IMR-90 (cell line): Measurements from ENCODE around the gene CCDC97. TPM values are rescaled to one million over a fixed set of nuclear protein-coding genes. Genes with fewer than 3 reads are reported as not detected.
A peak's percentile ranks its signal among the peaks of the same experiment; 100 is the strongest.

Experiments
- ATAC-seq: fragments of 200-7000 bp; cut with Tn5 transposase; 2 replicates; pipeline ENCODE4 v1.9.1; 2020; ENCODE audit warnings: low read depth, mild to moderate bottlenecking, moderate library complexity
- BruUV-seq: library from RNA; stranded (reverse); fragments of 400-500 nt; replicated peaks from 2 replicates; lab custom pipeline; 2021; lab: Mats Ljungman, UMichigan
- CTCF ChIA-PET: fragments of 300-600 bp; formaldehyde crosslinking; extraction: SDS; loops from one replicate; lab custom pipeline; 2021; ENCODE audit warnings: antibody characterized with exemption; lab: Yijun Ruan, JAX
- POLR2A ChIA-PET: fragments of 300-600 bp; sonication (Branson Sonifier 250); formaldehyde crosslinking; loops from one replicate; lab custom pipeline; 2022; ENCODE audit warnings: antibody characterized with exemption; ENCODE audit not compliant: unreplicated experiment; lab: Charles Lee
- DNase-seq: peaks from one replicate; pipeline ENCODE4 v3.0.0; 2013
- H2AFZ ChIP-seq: replicated peaks from 2 replicates; pipeline ENCODE3; 2013; ENCODE audit warnings: low read length, mild to moderate bottlenecking; ENCODE audit not compliant: poor library complexity
- H2AK5ac ChIP-seq: 2 replicates; pipeline ENCODE4 v1.6.1; 2013; ENCODE audit warnings: low read depth, low read length, inconsistent platforms
- H2AK9ac ChIP-seq: replicated peaks from 2 replicates; pipeline ENCODE3; 2013; ENCODE audit warnings: mild to moderate bottlenecking, low read depth, low read length, moderate library complexity; ENCODE audit not compliant: poor library complexity
- H2BK120ac ChIP-seq: 2 replicates; pipeline ENCODE4 v1.6.1; 2013; ENCODE audit warnings: low read depth, low read length, inconsistent platforms
- H2BK15ac ChIP-seq: 3 replicates; pipeline ENCODE4 v1.6.1; 2013; ENCODE audit warnings: low read depth, low read length, inconsistent platforms
- H2BK20ac ChIP-seq: 2 replicates; pipeline ENCODE4 v1.6.1; 2013; ENCODE audit warnings: low read depth, mild to moderate bottlenecking, inconsistent platforms, low read length, moderate library complexity
- H2BK5ac ChIP-seq: 2 replicates; pipeline ENCODE4 v1.6.1; 2013; ENCODE audit warnings: mild to moderate bottlenecking, low read depth, low read length, inconsistent platforms; ENCODE audit not compliant: poor library complexity, severe bottlenecking
- H3K14ac ChIP-seq: replicated peaks from 2 replicates; pipeline ENCODE4 v1.6.1; 2013; ENCODE audit warnings: low read depth, low read length, inconsistent platforms
- H3K18ac ChIP-seq: 2 replicates; pipeline ENCODE4 v1.6.1; 2013; ENCODE audit warnings: low read depth, low read length, control low read depth
- H3K23ac ChIP-seq: 2 replicates; pipeline ENCODE4 v1.6.1; 2013; ENCODE audit warnings: low read depth, low read length, inconsistent platforms
- H3K27ac ChIP-seq: 2 replicates; pipeline ENCODE4 v1.5.1; 2013; ENCODE audit warnings: mild to moderate bottlenecking, control low read depth, low read length; ENCODE audit not compliant: insufficient read depth
- H3K27me3 ChIP-seq: 2 replicates; pipeline ENCODE4 v1.6.1; 2013; ENCODE audit warnings: low read length; ENCODE audit not compliant: control insufficient read depth, insufficient read depth
- H3K36me3 ChIP-seq: 2 replicates; pipeline ENCODE4 v1.6.1; 2013; ENCODE audit warnings: low read length, mixed read lengths; ENCODE audit not compliant: control insufficient read depth, insufficient read depth
- H3K4ac ChIP-seq: 2 replicates; pipeline ENCODE4 v1.6.1; 2013; ENCODE audit warnings: low read depth, low read length, inconsistent platforms
- H3K4me1 ChIP-seq: 2 replicates; pipeline ENCODE4 v1.6.1; 2013; ENCODE audit warnings: low read length, mixed read lengths; ENCODE audit not compliant: control insufficient read depth, insufficient read depth
- H3K4me2 ChIP-seq: 2 replicates; pipeline ENCODE4 v1.6.1; 2013; ENCODE audit warnings: low read depth, mild to moderate bottlenecking, control low read depth, low read length, moderate library complexity
- H3K4me3 ChIP-seq: 2 replicates; pipeline ENCODE4 v1.5.1; 2013; ENCODE audit warnings: low read depth, mild to moderate bottlenecking, control low read depth, low read length, moderate library complexity; ENCODE audit not compliant: insufficient read depth
- H3K56ac ChIP-seq: 2 replicates; pipeline ENCODE4 v1.6.1; 2013; ENCODE audit warnings: low read length, inconsistent platforms; ENCODE audit not compliant: insufficient read depth; ENCODE audit errors: extremely low read depth
- H3K79me1 ChIP-seq, 2 experiments: 2 replicates each; pipeline ENCODE4 v1.6.1; 2013; ENCODE audit warnings: low read length in 2 of 2, inconsistent platforms in 1 of 2, low read depth in 1 of 2
- H3K9ac ChIP-seq: 2 replicates; pipeline ENCODE4 v1.6.1; 2013; ENCODE audit warnings: low read depth, low read length, control low read depth
- H3K9me1 ChIP-seq: 2 replicates; pipeline ENCODE4 v1.6.1; 2013; ENCODE audit warnings: low read length, inconsistent platforms; ENCODE audit not compliant: insufficient read depth
- H3K9me3 ChIP-seq: 2 replicates; pipeline ENCODE4 v1.6.1; 2013; ENCODE audit warnings: low read length; ENCODE audit not compliant: control insufficient read depth, insufficient read depth
- H4K20me1 ChIP-seq: 2 replicates; pipeline ENCODE4 v1.6.1; 2013; ENCODE audit warnings: low read length, inconsistent platforms; ENCODE audit not compliant: insufficient read depth
- H4K5ac ChIP-seq: 2 replicates; pipeline ENCODE4 v1.6.1; 2013; ENCODE audit warnings: mild to moderate bottlenecking, low read depth, low read length, control low read depth
- H4K8ac ChIP-seq, 2 experiments: 2 replicates each; pipeline ENCODE4 v1.6.1; 2013; ENCODE audit warnings: low read depth in 2 of 2, low read length in 2 of 2, control low read depth in 1 of 2, inconsistent platforms in 1 of 2
- H4K91ac ChIP-seq: 2 replicates; pipeline ENCODE4 v1.6.1; 2013; ENCODE audit warnings: low read depth, low read length, inconsistent platforms; ENCODE audit not compliant: insufficient read depth
- BHLHE40 ChIP-seq: fragments of 150-350 bp; IDR thresholded peaks from 2 replicates; pipeline ENCODE4 v1.6.1; 2016; ENCODE audit warnings: mild to moderate bottlenecking, low read depth, low read length
- CEBPB ChIP-seq: IDR thresholded peaks from 2 replicates; pipeline ENCODE4 v1.6.1; 2012; ENCODE audit warnings: low read depth, low read length, improper control_type of control experiment
- CHD1 ChIP-seq: IDR thresholded peaks from 2 replicates; pipeline ENCODE4 v1.6.1; 2012; ENCODE audit warnings: low read depth, low read length, improper control_type of control experiment
- CTCF ChIP-seq: conservative IDR thresholded peaks from 2 replicates; pipeline ENCODE4 v1.5.1; 2012; ENCODE audit warnings: mild to moderate bottlenecking, low read depth, low read length, improper control_type of control experiment
- FOS ChIP-seq: fragments of 150-350 bp; IDR thresholded peaks from 2 replicates; pipeline ENCODE4 v1.6.1; 2016; ENCODE audit warnings: low read depth, low read length
- MAFK ChIP-seq: IDR thresholded peaks from 2 replicates; pipeline ENCODE4 v1.6.1; 2012; ENCODE audit warnings: low read depth, low read length, improper control_type of control experiment
- MAZ ChIP-seq: IDR thresholded peaks from 2 replicates; pipeline ENCODE4 v1.6.1; 2012; ENCODE audit warnings: low read depth, mild to moderate bottlenecking, low read length, improper control_type of control experiment, moderate library complexity, borderline replicate concordance
- MXI1 ChIP-seq: IDR thresholded peaks from 2 replicates; pipeline ENCODE4 v1.6.1; 2012; ENCODE audit warnings: low read depth, mild to moderate bottlenecking, low read length, moderate library complexity, borderline replicate concordance
- NFE2L2 ChIP-seq: fragments of 150-350 bp; IDR thresholded peaks from 2 replicates; pipeline ENCODE4 v1.6.1; 2016; ENCODE audit warnings: low read depth, mild to moderate bottlenecking, low read length
- POLR2A ChIP-seq: IDR thresholded peaks from 2 replicates; pipeline ENCODE4 v1.6.1; 2012; ENCODE audit warnings: mild to moderate bottlenecking, low read depth, low read length
- RAD21 ChIP-seq: IDR thresholded peaks from 2 replicates; pipeline ENCODE4 v1.6.1; 2012; ENCODE audit warnings: low read length, improper control_type of control experiment
- RCOR1 ChIP-seq: IDR thresholded peaks from 2 replicates; pipeline ENCODE4 v1.6.1; 2012; ENCODE audit warnings: mild to moderate bottlenecking, low read length, improper control_type of control experiment; ENCODE audit not compliant: insufficient replicate concordance
- RFX5 ChIP-seq: IDR thresholded peaks from 2 replicates; pipeline ENCODE4 v1.8.0; 2012; ENCODE audit warnings: low read depth, mild to moderate bottlenecking, low read length, moderate library complexity
- SMC3 ChIP-seq: fragments of 150-350 bp; IDR thresholded peaks from 2 replicates; pipeline ENCODE4 v1.6.1; 2016; ENCODE audit warnings: low read depth, mild to moderate bottlenecking, antibody characterized with exemption, low read length, moderate library complexity
- USF2 ChIP-seq: fragments of 150-350 bp; IDR thresholded peaks from 2 replicates; pipeline ENCODE4 v1.6.1; 2017; ENCODE audit warnings: mild to moderate bottlenecking, antibody characterized with exemption, low read length, low read depth
- WGBS, 2 experiments: methylation state at CpG; one replicate each; pipeline versions ENCODE4 v1.1.5 to v1.1.7; 2013; ENCODE audit warnings: missing lambda C conversion rate in 2 of 2; ENCODE audit not compliant: insufficient read length in 1 of 2; ENCODE audit errors: extremely low coverage in 2 of 2; 5-methylcytosine and 5-hydroxymethylcytosine counted together
- dilution Hi-C: fragments of 300-500 bp; cut with HindIII; formaldehyde crosslinking; loops from one replicate; pipeline ENCODE4 v1.14.3; 2018; ENCODE audit warnings: low sequenced_read_pairs; ENCODE audit not compliant: unreplicated experiment
- in situ Hi-C: fragments of 300-500 bp; cut with MboI; formaldehyde crosslinking; loops from 3 replicates; pipeline ENCODE4 v1.14.3; 2019; ENCODE audit warnings: low sequenced_read_pairs, inconsistent platforms, mixed read lengths
- intact Hi-C: fragments of 100-400 bp; cut with micrococcal nuclease; formaldehyde crosslinking; loops from 2 replicates; pipeline ENCODE4 v1.10.0; 2022
- polyA plus RNA-seq, 3 experiments: library from polyadenylated mRNA; depleted of rRNA; stranded (reverse); fragments of >200 nt; gene quantifications; 2 replicates each; pipeline ENCODE4 v1.2.3, GENCODE V29; 2012; ENCODE audit warnings: low replicate concordance in 1 of 3
- total RNA-seq: library from RNA; depleted of rRNA; stranded (reverse); fragments of >200 nt; gene quantifications from 2 replicates; pipeline ENCODE4 v1.2.3, GENCODE V29; 2012

CCDC97 gene
- total and polyA plus RNA-seq, 2 of the 4 experiments (the other 2 are of a cell fraction), result 4.1 to 11.0 TPM

- WGBS, 2 experiments, result no CpG with 5 or more reads among the region's 4 CpGs
- Histone ChIP-seq H3K9ac (peak overlapping the region; percentile 36; the same call in 1 of the 2 replicates), H4K5ac (0 out of 2 replicates have a peak overlapping the region, but pooled peaks have one; percentile 31), H2BK120ac (no peak overlapping the region), H3K9me3 (no peaks in the 10 kb centered on the region), H3K4me3 (no peak overlapping the region), H4K91ac (no peak overlapping the region), H2AFZ (no peak overlapping the region), H4K20me1 (peaks cover 19% of the 10 kb centered on the region; the same call in 1 of the 2 replicates), H3K23ac (no peak overlapping the region), H3K27ac (peak overlapping the region; percentile 34), H3K4me1 (peaks cover 7% of the 10 kb centered on the region), H2BK5ac (peak overlapping the region; percentile 48), H3K56ac (no peak overlapping the region), H3K4ac (peak overlapping the region; percentile 38), H2BK20ac (no peak overlapping the region), H3K36me3 (peaks cover 45% of the 10 kb centered on the region), H2AK9ac (peak overlapping the region; percentile 80), H3K9me1 (no peaks in the 10 kb centered on the region; the same call in 1 of the 2 replicates), H3K79me1 (peaks cover 14 to 47% of the 10 kb centered on the region in 2 experiments; a peak in 3 of 4 replicates), H3K14ac (no peak overlapping the region), H4K8ac (peak overlapping the region in 1 of 2 experiments; percentile 64; a peak in 1 of 4 replicates), H3K27me3 (no peaks in the 10 kb centered on the region), H2BK15ac (no peak overlapping the region), H2AK5ac (peak overlapping the region; percentile 12; the same call in 1 of the 2 replicates), H3K18ac (no peak overlapping the region), H3K4me2 (no peak overlapping the region)
- dilution Hi-C loops, result no loop called here
- in situ Hi-C loops, result no loop called here
- DNase-seq, result no peak
- intact Hi-C loops, result loop anchor here (1.0 to 2.0 kb wide), 3 partner anchors 43 to 333 kb away; partner anchors contain the start of gene HNRNPUL1
- BruUV-seq, result no TSS peak
- CTCF ChIA-PET, result interaction anchor here (0.6 to 1.8 kb wide), 9 partner anchors 9 to 253 kb away, joined by 3 to 8 read pairs (median 4); no protein-coding TSS in a partner anchor
- ATAC-seq, result no peak
- POLR2A ChIA-PET, result interaction anchor here (0.6 kb wide), 1 partner anchor 103 kb away, joined by 7 read pairs; no protein-coding TSS in a partner anchor
- TF ChIP-seq POLR2A (no peak; the same call in 1 of the 2 replicates), MAZ (no peak), RFX5 (no peak), BHLHE40 (no peak), SMC3 (no peak), USF2 (no peak), MAFK (no peak), RAD21 (no peak), CHD1 (no peak), MXI1 (no peak), FOS (no peak), NFE2L2 (no peak), CEBPB (no peak), CTCF (no peak), RCOR1 (no peak)
Measured at GRCh38 chr19:41307954-41308449, 2.0 kb upstream of the CCDC97 start.
